Colonic mucosa (tissue), 4 donors: Measurements from ENCODE around the gene ALB. TPM values are rescaled to one million over a fixed set of nuclear protein-coding genes. Genes with fewer than 3 reads are reported as not detected.

Source experiments
- DNase-seq: peaks from one replicate; pipeline ENCODE4 v3.0.0-alpha.2; 2020
- H3K27ac ChIP-seq: fragments of 200-600 bp; one replicate; pipeline ENCODE4 v1.8.0; 2021
- H3K27me3 ChIP-seq: fragments of 200-600 bp; one replicate; pipeline ENCODE4 v1.8.0; 2021
- H3K36me3 ChIP-seq: fragments of 200-600 bp; one replicate; pipeline ENCODE4 v1.8.0; 2021
- H3K4me1 ChIP-seq: fragments of 200-600 bp; one replicate; pipeline ENCODE4 v1.8.0; 2021; ENCODE audit warnings: mild to moderate bottlenecking
- H3K4me3 ChIP-seq: fragments of 200-600 bp; one replicate; pipeline ENCODE4 v1.8.0; 2021
- H3K9ac ChIP-seq, 2 donors: one replicate each; pipeline ENCODE4 v1.7.0; 2013; ENCODE audit warnings: control low read depth in 2 of 2, low read depth in 2 of 2, low read length in 2 of 2
- H3K9me3 ChIP-seq: fragments of 200-600 bp; one replicate; pipeline ENCODE4 v1.8.0; 2021
- CTCF ChIP-seq: fragments of 200-600 bp; IDR thresholded peaks from one replicate; pipeline ENCODE4 v1.8.0; 2022; ENCODE audit warnings: antibody characterized with exemption, mild to moderate bottlenecking
- intact Hi-C: fragments of 100-400 bp; cut with DNase I; formaldehyde crosslinking; loops from one replicate; pipeline ENCODE4 v1.14.1; 2022
- total RNA-seq, 2 donors: library from RNA; stranded (reverse); fragmentation: NEBNext Ultra II Directional in 1 of 2; extraction: Animal tissue kit (Norgen Biotek cat#: 25700) in 1 of 2; gene quantifications; one replicate each; pipeline ENCODE4 v1.2.1, GENCODE V29; 2021
- donor health status: healthy.
- donor health status: DM: no; HTN: no; CAD: no.
- donor health status: DM: no; HTN: no; CAD: no.

Gene ALB
- total RNA-seq, 2 donors from 2014 or later: 3.2 to 65.4 TPM

GRCh38 chr4:73418677-73419076 lies 14.6 kb downstream of the ALB start:
- Histone ChIP-seq H3K9ac (no peak overlapping the region), H3K9me3 (no peaks in the 10 kb centered on the region), H3K27me3 (no peaks in the 10 kb centered on the region), H3K4me3 (no peak overlapping the region), H3K36me3 (no peaks in the 10 kb centered on the region), H3K27ac (no peak overlapping the region), H3K4me1 (no peaks in the 10 kb centered on the region)
- intact Hi-C loops: no loop called here
- no peak for DNase-seq
- TF ChIP-seq CTCF: no peak

- TF ChIP-seq CTCF: no peak
- intact Hi-C loops: no loop called here
- no peaks in the 10 kb centered on the region for H3K4me1 ChIP-seq
- no peak overlapping the region for H3K9ac ChIP-seq
- H3K9me3 ChIP-seq: no peaks in the 10 kb centered on the region
- no peaks in the 10 kb centered on the region for H3K27me3 ChIP-seq
- no peak overlapping the region for H3K27ac ChIP-seq
- DNase-seq: no peak
- no peaks in the 10 kb centered on the region for H3K36me3 ChIP-seq
- no peak overlapping the region for H3K4me3 ChIP-seq
These were observed 15.3 kb downstream of the ALB start for GRCh38 chr4:73419106-73420038.

- Histone ChIP-seq H3K4me3 (no peak overlapping the region), H3K27me3 (no peaks in the 10 kb centered on the region), H3K9me3 (no peaks in the 10 kb centered on the region), H3K4me1 (no peaks in the 10 kb centered on the region), H3K9ac (no peak overlapping the region), H3K27ac (no peak overlapping the region), H3K36me3 (no peaks in the 10 kb centered on the region)
- intact Hi-C loops: no loop called here
- no peak for DNase-seq
- TF ChIP-seq CTCF: no peak
These were observed 16.5 kb downstream of the ALB start for GRCh38 chr4:73420615-73421014.

- Histone ChIP-seq H3K4me1 (no peaks in the 10 kb centered on the region), H3K36me3 (no peaks in the 10 kb centered on the region), H3K27ac (no peak overlapping the region), H3K4me3 (no peak overlapping the region), H3K27me3 (no peaks in the 10 kb centered on the region), H3K9me3 (no peaks in the 10 kb centered on the region), H3K9ac (no peak overlapping the region)
- intact Hi-C loops: no loop called here
- TF ChIP-seq CTCF: no peak
- DNase-seq: no peak
These were observed 17.8 kb downstream of the ALB start for GRCh38 chr4:73421708-73422457.

GRCh38 chr4:73422458-73422752 lies 18.3 kb downstream of the ALB start:
- intact Hi-C loops: no loop called here
- Histone ChIP-seq H3K4me3 (no peak overlapping the region), H3K9me3 (no peaks in the 10 kb centered on the region), H3K36me3 (no peaks in the 10 kb centered on the region), H3K27me3 (no peaks in the 10 kb centered on the region), H3K27ac (no peak overlapping the region), H3K9ac (no peak overlapping the region), H3K4me1 (no peaks in the 10 kb centered on the region)
- TF ChIP-seq CTCF: no peak
- DNase-seq: no peak
